DMS79 treated with DMSO at 0.1 percent for 48 hours (cell line): Measurements from ENCODE around the gene SORCS1.

Experiments
- DNase-seq: peaks from one replicate; lab custom pipeline; 2025; lab: John Stamatoyannopoulos, UW

Gene SORCS1

DNA sequence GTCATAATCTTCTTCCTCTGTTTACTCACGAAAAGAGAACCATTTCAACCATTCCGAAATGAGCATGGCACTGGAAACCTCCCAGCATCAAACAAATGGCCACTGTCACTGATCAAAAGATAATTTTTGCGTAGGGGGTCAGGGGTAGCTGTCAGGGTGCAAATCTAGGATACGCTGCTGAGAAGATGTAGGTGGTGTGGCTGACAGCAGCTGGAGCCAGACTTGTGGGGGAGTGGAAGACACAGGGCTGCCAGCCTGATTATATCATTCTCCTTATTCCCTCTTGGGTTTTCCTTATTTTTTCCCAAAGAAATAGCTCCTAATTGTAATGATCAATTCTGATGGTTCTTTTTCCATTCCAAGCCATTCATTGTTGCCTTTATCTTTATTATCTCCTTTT, 266.1 kb downstream of the SORCS1 start:
- DNase-seq = no peak

DNA sequence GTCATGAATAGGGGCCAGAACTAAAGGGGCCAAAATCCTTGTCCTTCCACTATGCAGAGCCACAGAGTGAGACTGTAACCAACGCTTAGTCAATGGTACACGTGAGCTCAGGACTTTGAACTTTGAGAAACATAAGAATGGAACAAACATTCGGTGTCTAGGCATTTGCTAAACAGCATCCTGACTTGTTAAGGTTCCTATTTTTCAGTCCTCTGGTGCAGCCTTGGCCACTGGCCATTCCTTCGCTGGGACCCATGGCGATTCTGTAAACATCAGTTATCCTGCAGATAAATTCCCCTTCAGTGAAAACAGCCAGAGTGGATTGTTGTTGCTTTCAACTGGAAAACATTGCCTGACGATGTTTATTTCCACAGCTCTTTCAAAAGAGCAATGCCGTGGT, 266.8 kb downstream of the SORCS1 start:
- DNase-seq = no peak

DNA sequence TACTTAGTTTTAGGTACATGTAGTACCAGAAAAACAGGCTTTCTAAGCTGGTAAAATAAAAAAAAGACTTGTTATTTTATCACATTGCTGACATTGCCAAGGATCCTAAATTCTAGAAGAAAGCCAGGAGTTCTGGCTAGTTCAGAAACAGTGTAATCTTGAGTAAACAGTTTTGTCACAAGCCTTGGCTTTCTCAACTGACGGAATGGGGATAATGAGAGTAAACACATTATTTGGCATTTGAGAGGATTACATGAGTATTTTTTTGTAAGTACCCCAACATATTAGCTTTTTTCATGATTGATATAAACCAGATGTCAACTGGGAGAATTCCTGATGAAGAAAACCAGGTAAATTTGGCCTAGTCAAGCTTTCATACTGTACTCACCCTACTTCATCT, 269.8 kb downstream of the SORCS1 start:
- DNase-seq = no peak

DNA sequence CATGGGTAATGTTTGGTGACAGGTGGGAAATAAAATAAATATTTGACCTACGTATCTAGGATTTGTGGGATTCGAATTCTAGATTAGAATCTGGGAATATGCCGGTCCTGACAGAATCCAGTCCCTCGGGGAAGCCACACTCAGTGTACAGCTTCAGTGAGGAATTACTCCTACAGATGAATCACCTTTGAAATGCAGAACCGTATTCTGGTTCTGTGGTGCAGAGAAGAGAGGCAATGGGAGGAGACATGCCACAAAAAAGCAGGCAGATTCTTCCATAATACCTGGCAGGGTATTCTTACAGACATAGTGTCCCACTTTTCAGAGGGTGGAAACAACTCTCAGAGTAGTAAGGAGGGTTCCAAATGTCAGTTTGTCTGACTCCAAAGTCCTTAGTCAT, 286.9 kb downstream of the SORCS1 start:
- DNase-seq = no peak

DNA sequence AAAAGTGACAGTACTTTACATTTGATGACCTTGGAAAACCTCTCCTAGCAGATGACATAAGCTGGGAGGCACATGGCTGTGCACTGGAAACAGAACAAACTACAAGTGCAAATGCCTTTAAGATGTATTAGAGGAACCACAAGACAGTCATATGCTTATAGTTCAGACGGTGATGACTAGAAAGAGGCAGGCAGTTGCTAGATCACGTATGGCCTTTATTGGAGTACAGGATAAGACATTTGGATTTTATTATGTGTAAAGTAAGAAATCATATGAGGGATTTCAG, 290.0 kb downstream of the SORCS1 start:
- no peak for DNase-seq

DNA sequence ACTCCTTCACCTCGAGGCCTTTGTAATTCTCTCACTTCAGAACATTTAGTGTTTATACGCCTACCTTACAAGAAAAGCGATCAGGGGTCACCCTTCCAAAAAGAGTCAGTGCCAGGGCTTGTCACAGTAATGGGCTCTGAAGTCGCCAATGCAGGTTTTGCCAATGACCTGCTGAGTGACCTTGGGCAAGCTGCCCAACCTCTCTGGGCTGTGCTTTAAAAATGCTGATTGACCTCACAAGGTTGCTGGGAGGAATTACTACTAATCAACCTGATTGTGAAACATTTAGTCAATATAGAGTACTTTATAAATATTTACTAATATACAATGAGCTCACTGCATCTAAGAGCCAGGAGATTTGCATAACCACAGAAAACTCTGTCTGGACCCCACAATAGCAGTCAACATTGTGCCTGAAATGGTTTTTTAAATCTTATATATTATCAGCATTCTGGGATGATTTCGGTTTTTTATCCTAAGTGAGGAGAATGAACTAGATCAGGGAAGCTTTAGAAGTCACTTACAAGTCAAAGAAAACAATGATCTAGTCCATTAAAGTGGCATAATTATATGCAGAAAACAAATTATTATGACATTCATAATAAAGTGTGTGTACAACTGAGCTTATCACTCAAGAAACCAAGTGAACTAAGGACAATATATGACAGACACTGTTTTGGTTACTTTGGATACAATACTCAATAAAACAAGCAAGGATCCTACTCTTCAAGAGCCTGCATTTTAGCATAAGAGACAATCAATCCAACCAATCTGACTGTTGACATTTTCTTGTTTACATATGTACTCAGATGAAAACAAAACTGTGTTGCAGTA, 290.5 kb downstream of the SORCS1 start:
- DNase-seq = no peak

DNA sequence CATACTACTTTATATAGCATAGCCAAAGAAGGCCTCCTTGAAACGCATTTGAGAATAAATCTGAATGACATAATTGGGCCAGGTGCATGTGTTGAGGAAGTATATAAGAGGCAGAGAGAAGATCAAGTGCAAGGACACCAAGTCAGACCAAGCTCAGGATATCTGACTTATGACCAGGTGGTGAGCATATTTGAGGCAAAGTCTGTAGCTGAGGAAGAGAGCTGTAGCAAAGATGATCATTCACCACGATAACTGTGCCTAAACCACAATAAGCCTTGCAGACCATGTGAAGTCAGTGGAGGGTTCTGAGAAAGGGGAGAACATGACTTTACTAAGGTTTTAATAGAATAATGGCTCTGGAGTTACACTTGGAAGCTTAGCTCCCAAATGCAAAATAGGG, 292.3 kb downstream of the SORCS1 start:
- DNase-seq = no peak

DNA sequence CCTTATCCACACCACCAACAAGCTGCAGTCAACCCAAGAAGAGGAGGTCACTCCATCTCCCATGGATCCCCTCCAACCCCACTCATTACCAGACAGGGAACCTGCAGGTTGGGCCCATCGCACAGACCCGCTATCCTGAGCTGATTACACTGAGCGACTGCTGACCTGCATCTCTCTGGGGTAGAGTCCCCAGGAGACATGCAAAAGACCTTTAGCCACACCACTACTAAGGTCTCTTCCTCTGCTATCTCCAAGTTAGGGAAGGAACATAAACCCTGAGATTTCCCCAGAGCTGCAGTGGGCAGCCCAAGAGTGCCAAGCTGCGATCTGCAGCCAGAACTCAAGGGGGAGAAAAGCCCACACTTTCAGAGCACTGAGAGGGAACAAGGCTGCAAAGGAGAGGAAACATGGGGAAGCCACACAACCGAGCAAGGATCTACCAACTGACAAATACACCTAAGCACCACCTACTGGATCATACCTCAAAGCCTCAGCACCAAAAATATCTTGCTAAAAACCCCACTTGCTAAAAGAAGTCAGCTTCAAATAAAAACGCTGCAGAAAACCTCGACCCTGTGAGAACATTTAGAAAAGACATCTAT, 298.2 kb downstream of the SORCS1 start:
- no peak for DNase-seq

DNA sequence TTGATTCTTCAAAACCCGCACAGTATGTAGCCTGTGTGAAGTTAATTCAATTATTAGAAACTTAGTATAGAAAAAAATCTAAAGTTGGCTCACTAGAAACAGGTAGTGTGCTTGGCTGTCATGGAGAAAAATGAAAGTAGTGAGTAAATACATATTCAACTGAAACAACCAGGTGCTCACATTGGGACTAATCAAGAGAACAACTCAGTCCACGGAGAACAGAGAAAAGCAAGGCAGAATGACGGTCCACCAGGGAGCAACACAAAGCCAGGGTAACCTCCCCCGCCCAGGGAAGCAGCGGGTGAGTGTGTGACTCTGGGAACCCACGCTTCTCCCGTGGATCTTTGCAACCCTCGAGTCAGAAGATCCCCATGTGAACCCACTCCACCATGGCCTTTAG, 300.5 kb downstream of the SORCS1 start:
- no peak for DNase-seq

DNA sequence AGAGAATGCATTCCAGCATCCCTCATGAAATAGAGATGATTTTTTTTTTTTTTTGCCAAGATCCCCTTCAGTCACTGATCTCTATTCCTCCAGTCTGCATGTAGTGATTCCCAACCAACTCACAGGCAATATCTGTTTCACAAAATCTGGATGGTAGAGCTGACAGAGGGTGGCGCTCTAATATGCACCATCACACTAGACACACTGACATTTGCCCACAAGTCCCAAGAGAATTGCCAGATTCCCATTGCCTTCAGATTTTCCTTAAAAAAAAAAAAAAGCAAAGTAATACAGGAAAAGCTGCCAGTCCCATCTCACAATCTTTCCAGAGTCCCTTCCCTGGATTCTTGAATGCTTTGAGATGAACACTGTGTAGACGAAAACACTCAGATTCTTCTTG, 301.0 kb downstream of the SORCS1 start:
- DNase-seq = no peak

DNA sequence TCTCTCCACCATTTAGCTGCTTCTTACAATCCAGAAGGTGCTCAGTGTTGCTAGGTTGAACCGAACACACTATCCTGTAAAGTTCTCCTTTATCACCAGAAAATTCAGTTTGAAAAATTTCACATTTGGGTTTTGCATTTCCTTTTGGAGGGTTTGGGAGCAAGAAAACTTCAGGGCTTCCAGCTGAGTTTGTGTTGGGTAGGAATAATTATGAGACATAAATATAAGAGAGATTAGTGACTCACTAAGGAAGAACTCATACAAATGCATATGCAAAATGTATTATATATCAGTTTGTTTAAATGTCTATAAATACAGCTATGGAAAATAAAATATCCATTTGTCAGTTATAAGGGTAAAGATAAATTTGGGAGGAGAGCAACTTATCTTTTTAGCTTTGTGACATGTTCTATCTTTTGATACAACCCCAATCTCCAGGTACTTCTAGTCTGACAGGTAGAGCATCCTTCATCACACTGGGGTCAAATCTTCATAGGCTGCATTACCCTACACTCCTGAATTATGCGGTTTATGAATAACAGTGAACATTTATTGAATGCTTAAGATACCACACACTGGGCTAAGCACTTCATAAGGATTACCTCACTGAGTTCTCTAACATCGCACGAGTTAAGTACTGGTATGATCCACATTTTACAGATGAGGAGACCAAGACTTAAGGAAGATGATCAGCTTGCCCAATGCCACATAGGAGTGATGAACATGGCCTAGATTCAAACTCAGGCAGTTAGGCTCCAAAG, 304.4 kb downstream of the SORCS1 start:
- DNase-seq = no peak

DNA sequence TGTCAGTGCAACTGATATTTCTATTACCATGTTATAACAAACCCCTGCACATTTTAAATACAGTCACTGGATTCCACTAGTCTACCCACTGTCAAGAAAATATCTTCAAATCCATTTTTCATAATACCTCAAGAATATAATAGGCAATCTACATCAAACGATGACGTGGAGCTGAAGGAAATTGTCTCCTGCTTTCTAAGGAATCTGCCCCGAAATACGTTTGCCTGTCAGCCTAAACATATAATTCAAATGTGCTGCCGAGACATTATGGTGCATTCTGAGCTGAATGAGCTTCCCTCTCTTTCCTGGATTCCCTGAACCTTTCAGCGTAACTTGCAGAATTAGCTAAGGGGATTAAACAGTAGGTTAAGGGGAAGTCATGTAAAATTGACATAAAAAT, 306.8 kb downstream of the SORCS1 start:
- no peak for DNase-seq

DNA sequence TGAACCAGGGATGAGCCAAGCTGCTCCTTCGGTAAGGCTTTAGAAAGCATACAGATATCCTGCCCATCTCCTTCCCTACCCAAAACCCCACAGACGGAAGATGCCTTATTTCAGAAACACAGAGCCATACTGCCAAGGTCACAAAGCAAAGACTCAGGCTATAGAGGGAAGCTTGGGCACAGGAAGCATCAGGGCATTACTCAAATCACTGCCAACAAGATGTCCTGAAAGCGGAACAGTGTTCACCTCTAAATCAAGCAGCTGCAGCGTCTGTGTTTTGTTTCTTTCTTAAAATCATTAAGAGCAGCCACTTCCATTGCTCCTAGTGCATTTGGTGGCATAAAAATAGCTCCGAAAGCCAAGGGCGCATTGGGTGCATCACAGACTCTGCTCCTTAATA, 307.3 kb downstream of the SORCS1 start:
- DNase-seq = no peak

DNA sequence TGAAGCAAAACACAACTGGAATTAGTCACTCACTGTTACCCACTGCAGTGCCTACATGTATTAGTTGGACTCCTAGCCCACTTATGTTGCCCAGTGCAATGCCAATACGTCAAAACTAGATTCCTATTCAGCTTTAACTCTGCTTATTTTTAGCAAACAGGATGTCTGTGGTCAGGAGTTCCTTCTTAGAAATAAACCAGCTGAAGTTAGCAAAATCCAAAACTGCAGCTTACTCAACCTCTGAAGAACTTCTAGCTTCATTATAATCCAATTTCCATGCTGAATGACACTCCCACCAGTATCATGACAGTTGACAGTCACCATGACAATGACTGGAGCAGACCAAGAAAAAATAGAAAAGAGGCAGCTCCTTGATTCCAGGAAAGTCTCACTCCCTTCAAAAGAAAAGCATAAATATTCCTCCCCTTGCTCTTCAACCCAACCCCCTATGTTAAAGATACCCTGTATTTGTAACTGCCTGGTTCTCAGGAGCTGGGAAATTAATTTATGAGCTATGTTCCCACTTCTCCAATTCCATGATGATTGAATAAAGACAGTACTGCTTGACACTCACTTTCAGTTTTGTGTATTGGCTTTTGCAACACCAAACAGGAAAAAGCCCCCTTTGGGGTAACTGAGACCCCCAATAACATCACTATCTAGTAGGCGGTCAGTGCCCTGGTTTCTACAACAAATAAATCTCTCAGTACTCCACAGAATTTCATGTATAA, 327.4 kb downstream of the SORCS1 start:
- DNase-seq = no peak

DNA sequence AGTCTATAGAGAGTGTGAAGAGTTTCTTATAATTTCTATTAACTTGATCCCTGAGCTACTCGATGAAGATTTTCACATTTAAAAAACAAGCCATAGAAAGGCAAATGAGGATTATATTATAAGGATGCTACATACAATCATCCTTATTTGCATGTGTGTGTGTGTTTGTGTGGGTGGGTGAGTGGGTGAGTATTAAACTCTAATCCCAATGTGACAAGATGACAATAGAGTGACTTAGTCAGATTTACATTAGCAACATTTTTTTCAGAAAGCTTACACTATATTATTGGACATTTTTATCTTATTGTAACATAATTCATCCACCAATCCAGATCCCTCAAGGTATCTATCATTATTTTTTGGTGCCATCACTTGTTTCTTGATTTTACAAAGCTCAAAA, 331.7 kb downstream of the SORCS1 start:
- no peak for DNase-seq

DNA sequence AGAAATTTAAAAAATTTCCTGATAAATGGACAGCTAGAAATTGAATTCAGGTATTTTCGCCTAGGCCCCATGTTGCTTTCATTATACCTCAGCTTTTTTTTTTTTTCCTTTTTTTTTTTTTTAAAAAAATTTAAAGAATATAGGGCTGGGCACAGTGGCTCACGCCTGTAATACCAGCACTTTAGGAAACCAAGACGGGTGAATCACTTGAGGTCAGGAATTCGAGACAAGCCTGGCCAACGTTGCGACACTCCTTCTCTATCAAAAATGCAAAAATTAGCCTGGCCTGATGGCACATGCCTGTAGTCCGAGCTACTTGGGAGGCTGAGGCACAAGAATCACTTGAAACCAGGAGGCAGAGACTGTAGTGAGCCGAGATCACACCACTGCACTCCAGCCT, 334.0 kb downstream of the SORCS1 start:
- DNase-seq = no peak

DNA sequence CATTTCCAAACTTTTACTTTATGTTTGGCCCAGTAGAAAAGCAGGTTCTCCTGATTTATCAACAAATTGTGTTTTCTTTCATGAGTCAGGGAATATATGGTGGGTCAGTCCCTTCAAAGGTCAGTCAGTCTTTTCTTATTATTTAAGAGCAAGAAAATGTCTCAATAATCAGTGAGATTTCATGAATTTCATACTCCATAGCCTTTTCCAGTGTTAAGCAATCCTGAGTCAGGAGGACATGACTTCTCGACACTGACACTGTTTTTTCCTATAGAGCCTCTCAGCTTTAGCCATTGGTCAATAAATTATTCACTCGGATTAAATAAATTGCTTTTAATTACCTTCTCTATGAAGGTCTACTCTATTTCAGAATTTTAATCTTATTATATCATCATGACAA, 334.5 kb downstream of the SORCS1 start:
- no peak for DNase-seq

DNA sequence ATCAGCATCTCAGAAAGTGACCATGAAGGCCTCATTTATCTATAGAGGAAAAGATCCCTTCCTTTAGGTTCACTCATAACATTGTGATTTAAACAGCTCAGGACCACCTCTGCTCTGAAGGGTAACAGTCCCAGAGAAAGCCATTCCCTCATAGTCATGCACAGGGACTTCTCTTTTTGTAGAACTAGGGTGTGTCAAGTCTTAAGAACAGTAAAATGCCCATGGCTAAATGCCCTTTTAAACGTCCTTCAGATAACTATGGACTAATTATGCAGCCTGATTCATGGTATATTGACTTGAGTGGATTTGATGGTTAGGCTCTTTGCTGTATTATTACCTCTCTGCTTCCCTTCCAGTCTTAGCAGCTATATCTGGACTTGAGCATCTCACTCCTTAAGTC, 337.8 kb downstream of the SORCS1 start:
- DNase-seq = no peak

DNA sequence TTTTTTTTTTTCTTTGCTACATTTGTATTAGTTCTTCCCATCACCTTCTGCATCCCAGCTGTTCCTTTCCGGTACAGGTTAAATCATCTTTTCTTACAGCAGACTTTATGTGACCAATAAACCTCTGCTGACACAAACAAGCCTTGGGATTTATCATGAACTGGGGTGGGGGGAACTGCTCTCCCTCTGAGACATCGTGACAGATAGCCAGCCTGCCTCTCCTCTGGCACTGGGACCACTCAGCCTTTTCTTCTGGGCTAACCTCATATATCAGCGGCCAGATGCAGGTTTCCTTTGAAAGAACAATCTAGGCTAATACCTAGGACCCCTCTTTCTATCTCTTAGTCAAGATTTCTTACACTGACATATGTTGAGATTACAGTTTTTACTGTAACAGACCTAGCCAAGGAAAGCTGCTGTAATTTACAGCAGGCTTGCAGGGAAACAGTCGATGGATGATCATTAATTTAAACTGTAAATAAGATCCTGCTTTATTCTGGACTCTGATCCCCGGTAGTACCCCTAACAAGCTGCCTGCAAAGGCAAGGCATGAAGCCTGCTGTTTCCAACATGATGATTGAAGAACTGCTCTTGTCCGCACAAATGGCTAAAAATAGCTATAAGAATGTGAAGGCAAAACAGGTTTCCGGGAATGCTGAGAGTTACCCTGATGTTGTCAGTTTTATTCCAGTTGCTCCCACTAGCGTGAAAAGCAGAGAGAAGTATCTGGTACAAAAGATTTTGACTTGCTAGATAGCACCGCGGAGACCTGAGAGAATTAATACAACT, 338.7 kb downstream of the SORCS1 start:
- no peak for DNase-seq

DNA sequence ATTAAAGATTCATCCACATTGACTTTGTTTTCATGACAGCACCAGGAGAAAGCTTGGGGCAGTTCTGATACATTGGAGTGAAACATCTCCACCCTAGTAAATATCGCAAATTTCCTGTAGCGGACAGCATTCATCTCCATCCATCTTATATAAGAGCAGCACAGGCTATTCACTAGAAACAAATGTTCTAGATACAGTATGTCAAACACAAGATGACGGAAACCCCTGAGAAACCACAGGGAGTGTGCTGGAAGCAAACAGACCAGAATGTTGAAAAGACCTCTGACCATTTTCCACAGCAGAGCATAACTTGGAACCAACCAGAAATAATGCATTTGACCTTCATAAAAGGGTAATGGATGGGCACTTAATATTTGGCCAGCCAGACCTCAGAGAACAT, 343.9 kb downstream of the SORCS1 start:
- DNase-seq = no peak

DNA sequence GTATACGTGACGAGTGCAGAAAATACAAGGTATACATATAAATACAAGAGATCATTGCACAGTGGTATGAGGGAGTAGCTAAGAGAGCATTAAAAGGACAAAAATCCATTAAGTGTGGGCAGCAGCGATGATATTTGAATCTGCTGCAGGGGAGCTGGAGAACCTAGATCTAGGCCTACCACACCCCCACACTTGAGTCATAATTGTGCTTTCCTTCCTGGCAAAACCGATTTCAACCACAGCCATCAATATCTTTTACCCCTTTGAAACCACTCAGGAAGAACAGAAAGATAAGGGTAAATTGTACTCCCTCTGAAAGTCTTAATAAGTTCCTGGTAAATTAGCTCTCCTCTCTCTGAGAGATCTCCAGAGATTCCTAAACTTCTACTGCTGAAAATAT, 345.0 kb downstream of the SORCS1 start:
- DNase-seq = no peak
